ENCODE data around the gene RPN1. TPM values are rescaled to one million over a fixed set of nuclear protein-coding genes. Genes with fewer than 3 reads are reported as not detected.

RPN1 gene
- total RNA-seq, 1 donor from 2014 or later: 283 TPM

DNA sequence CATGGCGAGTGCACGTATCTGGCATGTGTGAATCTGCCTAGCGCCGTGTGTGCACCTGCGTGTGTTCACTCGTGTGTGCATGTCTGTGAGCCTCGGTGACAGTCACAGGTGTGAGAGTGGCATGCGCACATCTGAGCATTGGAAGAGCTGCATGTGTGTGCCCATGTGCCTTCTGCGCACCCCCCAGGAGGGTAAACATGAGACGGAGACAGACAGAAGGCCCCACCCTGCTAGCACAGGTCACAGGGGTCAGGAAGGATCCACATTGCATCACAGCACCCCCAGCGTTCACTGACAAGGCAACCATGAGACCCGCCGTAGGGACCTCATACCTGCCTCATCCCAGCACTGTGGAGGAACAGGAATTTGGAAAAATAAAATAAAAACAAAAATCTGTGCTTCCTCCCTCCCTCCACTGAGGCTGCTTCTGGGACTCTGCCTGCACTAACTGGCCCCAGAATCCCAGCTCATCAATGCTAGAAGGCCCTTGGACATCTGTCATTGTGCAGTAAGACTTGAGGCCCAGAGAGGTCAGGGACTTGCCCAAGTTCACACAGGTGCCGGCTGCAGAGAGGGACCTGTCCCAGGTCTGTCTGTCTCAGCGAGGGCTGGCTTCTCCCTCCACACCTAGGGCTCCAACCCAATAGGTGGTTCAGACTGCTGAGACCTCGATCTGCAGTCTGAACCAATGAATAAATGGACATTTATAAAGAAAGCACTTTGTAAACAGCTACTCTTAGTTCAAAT is 37.4 kb downstream of the RPN1 start:
- Mint-ChIP-seq H3K4me3 (ENCODE audit: unreplicated experiment) (no peak overlapping the region), H3K9me3 (ENCODE audit: unreplicated experiment) (no peaks in the 10 kb centered on the region), H3K4me1 (ENCODE audit: low read depth, unreplicated experiment) (peaks cover under 1% of the 10 kb centered on the region), H3K27ac (ENCODE audit: unreplicated experiment) (no peak overlapping the region), H3K36me3 (ENCODE audit: low read depth, unreplicated experiment) (peaks cover 6% of the 10 kb centered on the region), H3K27me3 (ENCODE audit: low read depth, unreplicated experiment) (no peaks in the 10 kb centered on the region)
- Histone ChIP-seq H3K4me1 (ENCODE audit: insufficient read depth, low read length) (peaks cover 11% of the 10 kb centered on the region), H3K9ac (ENCODE audit: low read length) (no peak overlapping the region), H2AFZ (ENCODE audit: low read depth, low read length) (no peak overlapping the region), H3K36me3 (ENCODE audit: insufficient read depth, low read length) (no peaks in the 10 kb centered on the region), H4K20me1 (ENCODE audit: insufficient read depth, low read length) (peaks cover 74% of the 10 kb centered on the region), H3K9me3 (ENCODE audit: insufficient read depth, low read depth, low read length) (no peaks in the 10 kb centered on the region), H3K27me3 (ENCODE audit: insufficient read depth, low read length) (no peaks in the 10 kb centered on the region), H3K27ac (ENCODE audit: low read depth, low read length) (no peak overlapping the region), H3K4me3 (ENCODE audit: insufficient read depth, low read depth, low read length) (no peak overlapping the region), H3K4me2 (ENCODE audit: low read length) (no peak overlapping the region), H3K79me2 (ENCODE audit: insufficient read depth, low read length) (peaks cover 28% of the 10 kb centered on the region)
- no peak for DNase-seq (ENCODE audit: low read depth)
- FAIRE-seq: no peak
- TF ChIP-seq, protein P1, sequence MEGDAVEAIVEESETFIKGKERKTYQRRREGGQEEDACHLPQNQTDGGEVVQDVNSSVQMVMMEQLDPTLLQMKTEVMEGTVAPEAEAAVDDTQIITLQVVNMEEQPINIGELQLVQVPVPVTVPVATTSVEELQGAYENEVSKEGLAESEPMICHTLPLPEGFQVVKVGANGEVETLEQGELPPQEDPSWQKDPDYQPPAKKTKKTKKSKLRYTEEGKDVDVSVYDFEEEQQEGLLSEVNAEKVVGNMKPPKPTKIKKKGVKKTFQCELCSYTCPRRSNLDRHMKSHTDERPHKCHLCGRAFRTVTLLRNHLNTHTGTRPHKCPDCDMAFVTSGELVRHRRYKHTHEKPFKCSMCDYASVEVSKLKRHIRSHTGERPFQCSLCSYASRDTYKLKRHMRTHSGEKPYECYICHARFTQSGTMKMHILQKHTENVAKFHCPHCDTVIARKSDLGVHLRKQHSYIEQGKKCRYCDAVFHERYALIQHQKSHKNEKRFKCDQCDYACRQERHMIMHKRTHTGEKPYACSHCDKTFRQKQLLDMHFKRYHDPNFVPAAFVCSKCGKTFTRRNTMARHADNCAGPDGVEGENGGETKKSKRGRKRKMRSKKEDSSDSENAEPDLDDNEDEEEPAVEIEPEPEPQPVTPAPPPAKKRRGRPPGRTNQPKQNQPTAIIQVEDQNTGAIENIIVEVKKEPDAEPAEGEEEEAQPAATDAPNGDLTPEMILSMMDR (IDR thresholded peaks at IDR 0.05; ENCODE audit: insufficient read depth, low read depth, low read length): no peak
- no peak for TF ChIP-seq EZH2 (IDR thresholded peaks at IDR 0.05; ENCODE audit: insufficient read depth, low read length)

DNA sequence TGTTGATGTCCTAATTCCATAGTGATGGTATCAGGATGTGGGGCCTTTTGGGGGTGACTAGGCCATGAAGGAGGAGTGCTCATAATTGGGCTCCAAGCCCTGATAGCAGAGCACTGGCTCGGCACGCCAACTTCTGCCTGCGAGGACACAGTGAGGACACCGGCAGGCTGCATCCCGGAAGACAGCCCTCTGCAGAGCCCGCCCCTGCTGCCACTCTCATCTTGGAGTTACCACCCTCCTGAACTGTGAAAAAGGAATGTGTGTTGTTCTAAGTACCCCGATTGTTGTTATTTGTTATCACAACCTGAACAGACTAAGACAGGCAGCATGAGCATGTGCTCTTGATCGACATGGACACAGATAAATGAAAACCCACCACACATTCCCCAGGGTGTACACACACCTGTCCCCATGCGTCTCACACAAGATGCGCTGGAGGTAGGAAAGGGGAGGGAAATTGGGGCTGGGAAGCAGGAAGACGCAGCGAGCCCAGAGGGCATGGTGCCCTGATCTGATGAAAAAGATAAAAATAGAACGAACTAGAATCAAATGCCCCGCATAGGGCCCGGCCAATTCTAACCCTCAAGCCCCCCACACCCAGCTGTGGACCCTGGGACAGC is 40.1 kb downstream of the RPN1 start:
- TF ChIP-seq, protein P1 (IDR thresholded peaks at IDR 0.05; ENCODE audit: insufficient read depth, low read depth, low read length): no peak
- TF ChIP-seq EZH2 (IDR thresholded peaks at IDR 0.05; ENCODE audit: insufficient read depth, low read length): no peak
- DNase-seq (ENCODE audit: low read depth): no peak
- Mint-ChIP-seq H3K27ac (ENCODE audit: unreplicated experiment) (no peak overlapping the region), H3K4me1 (ENCODE audit: low read depth, unreplicated experiment) (no peaks in the 10 kb centered on the region), H3K9me3 (ENCODE audit: unreplicated experiment) (no peaks in the 10 kb centered on the region), H3K4me3 (ENCODE audit: unreplicated experiment) (no peak overlapping the region), H3K27me3 (ENCODE audit: low read depth, unreplicated experiment) (no peaks in the 10 kb centered on the region), H3K36me3 (ENCODE audit: low read depth, unreplicated experiment) (peaks cover 2% of the 10 kb centered on the region)
- H3K27me3 ChIP-seq (ENCODE audit: insufficient read depth, low read length): no peaks in the 10 kb centered on the region
- H3K79me2 ChIP-seq (ENCODE audit: insufficient read depth, low read length): peaks cover 4% of the 10 kb centered on the region
- no peak overlapping the region for H3K4me2 ChIP-seq (ENCODE audit: low read length)
- no peak overlapping the region for H2AFZ ChIP-seq (ENCODE audit: low read depth, low read length)
- H3K27ac ChIP-seq (ENCODE audit: low read depth, low read length): no peak overlapping the region
- peaks cover 5% of the 10 kb centered on the region for H3K4me1 ChIP-seq (ENCODE audit: insufficient read depth, low read length)
- H3K9ac ChIP-seq (ENCODE audit: low read length): no peak overlapping the region
- H3K36me3 ChIP-seq (ENCODE audit: insufficient read depth, low read length): no peaks in the 10 kb centered on the region
- H3K9me3 ChIP-seq (ENCODE audit: insufficient read depth, low read depth, low read length): no peaks in the 10 kb centered on the region
- H3K4me3 ChIP-seq (ENCODE audit: insufficient read depth, low read depth, low read length): no peak overlapping the region
- peaks cover 67% of the 10 kb centered on the region for H4K20me1 ChIP-seq (ENCODE audit: insufficient read depth, low read length)
- no peak for FAIRE-seq

DNA sequence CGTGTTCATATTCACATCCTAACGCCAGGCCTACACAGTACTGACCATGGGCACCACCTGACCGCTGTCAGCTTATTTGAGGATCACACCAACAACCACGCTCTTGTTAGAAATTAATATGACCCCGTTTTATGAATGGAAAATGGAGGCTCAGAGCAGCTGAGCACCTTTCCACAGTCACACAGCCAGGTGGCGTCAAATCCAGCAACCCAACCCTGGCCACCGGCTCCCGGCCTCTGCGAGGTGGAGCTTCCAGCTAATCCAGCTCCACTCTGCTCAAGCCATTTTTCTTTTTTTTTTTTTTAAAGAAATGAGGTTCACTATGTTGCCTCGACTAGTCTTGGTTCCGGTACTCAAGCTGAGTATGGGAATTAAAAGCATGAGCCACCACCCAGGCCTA is 41.3 kb downstream of the RPN1 start:
- H3K4me3 Mint-ChIP-seq (ENCODE audit: unreplicated experiment): no peak overlapping the region
- peaks cover 5% of the 10 kb centered on the region for H3K4me1 ChIP-seq (ENCODE audit: insufficient read depth, low read length)
- peaks cover 2% of the 10 kb centered on the region for H3K36me3 Mint-ChIP-seq (ENCODE audit: low read depth, unreplicated experiment)
- H3K27me3 Mint-ChIP-seq (ENCODE audit: low read depth, unreplicated experiment): no peaks in the 10 kb centered on the region
- H3K9me3 Mint-ChIP-seq (ENCODE audit: unreplicated experiment): no peaks in the 10 kb centered on the region
- no peak overlapping the region for H3K27ac Mint-ChIP-seq (ENCODE audit: unreplicated experiment)
- no peak overlapping the region for H3K27ac ChIP-seq (ENCODE audit: low read depth, low read length)
- DNase-seq (ENCODE audit: low read depth): no peak
- no peak overlapping the region for H2AFZ ChIP-seq (ENCODE audit: low read depth, low read length)
- H3K9me3 ChIP-seq (ENCODE audit: insufficient read depth, low read depth, low read length): no peaks in the 10 kb centered on the region
- no peaks in the 10 kb centered on the region for H3K79me2 ChIP-seq (ENCODE audit: insufficient read depth, low read length)
- peaks cover 59% of the 10 kb centered on the region for H4K20me1 ChIP-seq (ENCODE audit: insufficient read depth, low read length)
- FAIRE-seq: no peak
- TF ChIP-seq, protein P1 (IDR thresholded peaks at IDR 0.05; ENCODE audit: insufficient read depth, low read depth, low read length): no peak
- no peak for TF ChIP-seq EZH2 (IDR thresholded peaks at IDR 0.05; ENCODE audit: insufficient read depth, low read length)
- H3K4me1 Mint-ChIP-seq (ENCODE audit: low read depth, unreplicated experiment): no peaks in the 10 kb centered on the region
- no peak overlapping the region for H3K4me3 ChIP-seq (ENCODE audit: insufficient read depth, low read depth, low read length)
- H3K9ac ChIP-seq (ENCODE audit: low read length): no peak overlapping the region
- no peak overlapping the region for H3K4me2 ChIP-seq (ENCODE audit: low read length)
- no peaks in the 10 kb centered on the region for H3K27me3 ChIP-seq (ENCODE audit: insufficient read depth, low read length)
- no peaks in the 10 kb centered on the region for H3K36me3 ChIP-seq (ENCODE audit: insufficient read depth, low read length)

Data from astrocyte (in vitro differentiated cells and primary cell).